Measurements from ENCODE around the gene AMZ2. TPM values are rescaled to one million over a fixed set of nuclear protein-coding genes. Genes with fewer than 3 reads are reported as not detected.
A peak's percentile ranks its signal among the peaks of the same experiment; 100 is the strongest.
"Not testable (repeated sequence)": the region's sequence is repeated elsewhere in the genome, so short reads cannot be mapped to it uniquely, and the experiment has no call there.

The AMZ2 gene
- polyA plus RNA-seq, 4 donors = 29.1 to 50.8 (median 33.9) TPM

GRCh38 chr17:68249354-68249765 lies 1.5 kb downstream of the AMZ2 start:
- H3K36me3 ChIP-seq (ENCODE audit: control insufficient read depth in 3 of 3, insufficient read depth in 2 of 3, low read depth in 1 of 3, low read length in 3 of 3) = peaks cover 0 to 8% (median 0%) of the 10 kb centered on the region in 3 donors
- DNase-seq (peak in 1 of 2 donors; percentile 27), FAIRE-seq (no peak)
- H3K4me1 ChIP-seq (ENCODE audit: control insufficient read depth in 3 of 3, insufficient read depth in 2 of 3, low read depth in 1 of 3, low read length in 2 of 3) = peaks cover 0 to 11% (median 0%) of the 10 kb centered on the region in 3 donors
- H3K27ac ChIP-seq (ENCODE audit: low read depth in 1 of 3, low read length in 2 of 3) = peak overlapping the region in 1 of 3 donors; percentile 5
- H3K4me3 ChIP-seq (ENCODE audit: low read depth in 1 of 3, low read length in 3 of 3) = no peak overlapping the region
- no peaks in the 10 kb centered on the region for H3K9me3 ChIP-seq (ENCODE audit: control insufficient read depth in 2 of 2, insufficient read depth in 1 of 2, low read depth in 1 of 2, low read length in 1 of 2)
- 64 to 72% (median 69%) methylated on average over 7 of the region's 7 CpGs for WGBS, 3 donors
- no peaks in the 10 kb centered on the region for H3K27me3 ChIP-seq (ENCODE audit: control insufficient read depth in 3 of 3, insufficient read depth in 3 of 3, low read length in 3 of 3)

- peak overlapping the region in 1 of 3 donors; percentile 74 for H3K27ac ChIP-seq (ENCODE audit: low read depth in 1 of 3, low read length in 2 of 3)
- H3K27me3 ChIP-seq (ENCODE audit: control insufficient read depth in 3 of 3, insufficient read depth in 3 of 3, low read length in 3 of 3); DNase-seq; FAIRE-seq; H3K4me3 ChIP-seq (ENCODE audit: low read depth in 1 of 3, low read length in 3 of 3); H3K9me3 ChIP-seq (ENCODE audit: control insufficient read depth in 2 of 2, insufficient read depth in 1 of 2, low read depth in 1 of 2, low read length in 1 of 2): not testable (repeated sequence)
- H3K36me3 ChIP-seq (ENCODE audit: control insufficient read depth in 3 of 3, insufficient read depth in 2 of 3, low read depth in 1 of 3, low read length in 3 of 3) = peaks cover 0 to 11% (median 0%) of the 10 kb centered on the region in 3 donors
- H3K4me1 ChIP-seq (ENCODE audit: control insufficient read depth in 3 of 3, insufficient read depth in 2 of 3, low read depth in 1 of 3, low read length in 2 of 3) = peaks cover 0 to 10% (median 0%) of the 10 kb centered on the region in 3 donors
- WGBS, 3 donors = 74 to 84% (median 78%) methylated on average over 7 of the region's 7 CpGs
Observed at GRCh38 chr17:68253426-68253825, 5.6 kb downstream of the AMZ2 start.

DNA sequence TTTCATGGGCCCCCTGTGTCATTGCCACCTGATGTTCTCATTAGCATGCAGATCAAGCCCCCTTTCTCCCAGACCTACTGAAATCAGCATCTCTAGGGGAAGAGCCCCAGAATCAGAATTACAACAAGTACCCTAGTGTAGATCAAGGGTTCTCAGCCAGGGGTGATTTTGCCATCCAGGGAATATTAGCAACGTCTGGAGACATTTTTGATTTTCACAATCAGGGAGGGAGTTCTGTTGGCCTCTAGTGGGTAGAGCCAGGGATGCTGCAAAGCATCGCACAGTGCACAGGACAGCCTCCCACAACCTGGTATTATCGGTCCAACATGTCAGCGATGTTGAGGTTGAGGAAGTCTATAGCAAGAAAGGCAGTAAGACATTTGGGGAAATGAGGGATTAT lies 7.3 kb downstream of the AMZ2 start:
- no peak overlapping the region for H3K4me3 ChIP-seq (ENCODE audit: low read depth in 1 of 3, low read length in 3 of 3)
- peak overlapping the region in 1 of 3 donors; percentile 25 for H3K27ac ChIP-seq (ENCODE audit: low read depth in 1 of 3, low read length in 2 of 3)
- 85 to 90% (median 87%) methylated on average over 4 of the region's 4 CpGs for WGBS, 3 donors

GRCh38 chr17:68255731-68256538 lies 8.1 kb downstream of the AMZ2 start:
- Histone ChIP-seq H3K4me3 (ENCODE audit: low read depth in 1 of 3, low read length in 3 of 3) (no peak overlapping the region), H3K27ac (ENCODE audit: low read depth in 1 of 3, low read length in 2 of 3) (peak overlapping the region in 1 of 3 donors; percentile 25), H3K4me1 (ENCODE audit: control insufficient read depth in 3 of 3, insufficient read depth in 2 of 3, low read depth in 1 of 3, low read length in 2 of 3) (peaks cover 0 to 2% (median 0%) of the 10 kb centered on the region in 3 donors), H3K9me3 (ENCODE audit: control insufficient read depth in 2 of 2, insufficient read depth in 1 of 2, low read depth in 1 of 2, low read length in 1 of 2) (no peaks in the 10 kb centered on the region), H3K36me3 (ENCODE audit: control insufficient read depth in 3 of 3, insufficient read depth in 2 of 3, low read depth in 1 of 3, low read length in 3 of 3) (peaks cover 0 to 11% (median 0%) of the 10 kb centered on the region in 3 donors), H3K27me3 (ENCODE audit: control insufficient read depth in 3 of 3, insufficient read depth in 3 of 3, low read length in 3 of 3) (no peaks in the 10 kb centered on the region)
- DNase-seq = peak in 1 of 2 donors; percentile 22
- no peak for FAIRE-seq
- WGBS, 3 donors = 64 to 66% (median 65%) methylated on average over 5 of the region's 5 CpGs

More for the DNA sequence above, 7.3 kb downstream of the AMZ2 start:
- no peaks in the 10 kb centered on the region for H3K27me3 ChIP-seq (ENCODE audit: control insufficient read depth in 3 of 3, insufficient read depth in 3 of 3, low read length in 3 of 3)
- H3K4me1 ChIP-seq (ENCODE audit: control insufficient read depth in 3 of 3, insufficient read depth in 2 of 3, low read depth in 1 of 3, low read length in 2 of 3) = peaks cover 0 to 2% (median 0%) of the 10 kb centered on the region in 3 donors
- FAIRE-seq (no peak), DNase-seq (no peak)
- no peaks in the 10 kb centered on the region for H3K9me3 ChIP-seq (ENCODE audit: control insufficient read depth in 2 of 2, insufficient read depth in 1 of 2, low read depth in 1 of 2, low read length in 1 of 2)
- peaks cover 0 to 11% (median 0%) of the 10 kb centered on the region in 3 donors for H3K36me3 ChIP-seq (ENCODE audit: control insufficient read depth in 3 of 3, insufficient read depth in 2 of 3, low read depth in 1 of 3, low read length in 3 of 3)

GRCh38 chr17:68256701-68257100 lies 8.9 kb downstream of the AMZ2 start:
- not testable (repeated sequence) for H3K36me3 ChIP-seq (ENCODE audit: control insufficient read depth in 3 of 3, insufficient read depth in 2 of 3, low read depth in 1 of 3, low read length in 3 of 3); H3K4me3 ChIP-seq (ENCODE audit: low read depth in 1 of 3, low read length in 3 of 3); H3K9me3 ChIP-seq (ENCODE audit: control insufficient read depth in 2 of 2, insufficient read depth in 1 of 2, low read depth in 1 of 2, low read length in 1 of 2); H3K27me3 ChIP-seq (ENCODE audit: control insufficient read depth in 3 of 3, insufficient read depth in 3 of 3, low read length in 3 of 3); H3K4me1 ChIP-seq (ENCODE audit: control insufficient read depth in 3 of 3, insufficient read depth in 2 of 3, low read depth in 1 of 3, low read length in 2 of 3); FAIRE-seq; DNase-seq; H3K27ac ChIP-seq (ENCODE audit: low read depth in 1 of 3, low read length in 2 of 3)
- WGBS, 3 donors = 81 to 84% (median 82%) methylated on average over 5 of the region's 5 CpGs

GRCh38 chr17:68257934-68258333 lies 10.1 kb downstream of the AMZ2 start:
- peaks cover 0 to 7% (median 0%) of the 10 kb centered on the region in 3 donors for H3K36me3 ChIP-seq (ENCODE audit: control insufficient read depth in 3 of 3, insufficient read depth in 2 of 3, low read depth in 1 of 3, low read length in 3 of 3)
- FAIRE-seq = no peak
- H3K27me3 ChIP-seq (ENCODE audit: control insufficient read depth in 3 of 3, insufficient read depth in 3 of 3, low read length in 3 of 3) = no peaks in the 10 kb centered on the region
- no peak overlapping the region for H3K4me3 ChIP-seq (ENCODE audit: low read depth in 1 of 3, low read length in 3 of 3)
- no peaks in the 10 kb centered on the region for H3K9me3 ChIP-seq (ENCODE audit: control insufficient read depth in 2 of 2, insufficient read depth in 1 of 2, low read depth in 1 of 2, low read length in 1 of 2)
- DNase-seq = no peak
- peaks cover 0 to 2% (median 0%) of the 10 kb centered on the region in 3 donors for H3K4me1 ChIP-seq (ENCODE audit: control insufficient read depth in 3 of 3, insufficient read depth in 2 of 3, low read depth in 1 of 3, low read length in 2 of 3)
- no peak overlapping the region for H3K27ac ChIP-seq (ENCODE audit: low read depth in 1 of 3, low read length in 2 of 3)

- H3K4me3 ChIP-seq (ENCODE audit: low read depth in 1 of 3, low read length in 3 of 3); H3K27me3 ChIP-seq (ENCODE audit: control insufficient read depth in 3 of 3, insufficient read depth in 3 of 3, low read length in 3 of 3); H3K9me3 ChIP-seq (ENCODE audit: control insufficient read depth in 2 of 2, insufficient read depth in 1 of 2, low read depth in 1 of 2, low read length in 1 of 2); H3K36me3 ChIP-seq (ENCODE audit: control insufficient read depth in 3 of 3, insufficient read depth in 2 of 3, low read depth in 1 of 3, low read length in 3 of 3); FAIRE-seq; H3K4me1 ChIP-seq (ENCODE audit: control insufficient read depth in 3 of 3, insufficient read depth in 2 of 3, low read depth in 1 of 3, low read length in 2 of 3): not testable (repeated sequence)
- peak; percentile 50 to 63 for DNase-seq
- H3K27ac ChIP-seq (ENCODE audit: low read depth in 1 of 3, low read length in 2 of 3) = peak overlapping the region in 1 of 3 donors; percentile 81
- WGBS, 3 donors = 7 to 9% (median 8%) methylated on average over 29 to 41 of the region's 44 CpGs
Observed at GRCh38 chr17:68258890-68259647, 11.2 kb downstream of the AMZ2 start.

- not testable (repeated sequence) for H3K9me3 ChIP-seq (ENCODE audit: control insufficient read depth in 2 of 2, insufficient read depth in 1 of 2, low read depth in 1 of 2, low read length in 1 of 2); H3K4me1 ChIP-seq (ENCODE audit: control insufficient read depth in 3 of 3, insufficient read depth in 2 of 3, low read depth in 1 of 3, low read length in 2 of 3); FAIRE-seq; H3K27me3 ChIP-seq (ENCODE audit: control insufficient read depth in 3 of 3, insufficient read depth in 3 of 3, low read length in 3 of 3); H3K4me3 ChIP-seq (ENCODE audit: low read depth in 1 of 3, low read length in 3 of 3); H3K36me3 ChIP-seq (ENCODE audit: control insufficient read depth in 3 of 3, insufficient read depth in 2 of 3, low read depth in 1 of 3, low read length in 3 of 3); DNase-seq
- 65 to 85% (median 79%) methylated on average over 3 of the region's 3 CpGs for WGBS, 3 donors
- H3K27ac ChIP-seq (ENCODE audit: low read depth in 1 of 3, low read length in 2 of 3) = peak overlapping the region in 1 of 3 donors; percentile 22
Observed at GRCh38 chr17:68259648-68259951, 11.8 kb downstream of the AMZ2 start.

All from small intestine (tissue), 7 donors.